T-cell (primary cell): Measurements from ENCODE around the gene BAG2. TPM values are rescaled to one million over a fixed set of nuclear protein-coding genes. Genes with fewer than 3 reads are reported as not detected.

Source experiments
- ATAC-seq, 4 experiments: fragments of 200-7000 bp in 3 of 4; fragments of 150-1000 bp in 1 of 4; cut with Tn5 transposase; replicated peaks in 1 of 4; 1 replicate in 3 of 4; 2 replicates in 1 of 4; pipeline ENCODE4 v1.10.0; 2021; ENCODE audit warnings: moderate library complexity in 3 of 4, mild to moderate bottlenecking in 2 of 4, moderate number of reproducible peaks in 1 of 4
- CTCF ChIA-PET, 2 donors: fragments of 300-600 bp; sonication (Branson Sonifier 250); formaldehyde crosslinking; loops; one replicate each; lab custom pipeline; 2022; ENCODE audit warnings: antibody characterized with exemption in 2 of 2; lab: Charles Lee
- POLR2A ChIA-PET, 2 donors: fragments of 300-600 bp; sonication (Branson Sonifier 250); formaldehyde crosslinking; loops; one replicate each; lab custom pipeline; 2022; ENCODE audit warnings: antibody characterized with exemption in 2 of 2; lab: Charles Lee
- DNase-seq, 35 experiments: peaks; one replicate each; pipeline versions ENCODE4 v3.0.0 to v3.0.0-alpha.2; 2013 to 2023
- H3K27ac ChIP-seq: one replicate; pipeline ENCODE4 v1.5.1; 2013; ENCODE audit warnings: low read length
- H3K27me3 ChIP-seq, 2 experiments: replicated peaks in 1 of 2; 1 replicate in 1 of 2; 2 replicates in 1 of 2; pipeline versions ENCODE4 v1.6.1 to v1.7.0; 2013; ENCODE audit warnings: low read length in 1 of 2, mixed read lengths in 1 of 2; ENCODE audit not compliant: control insufficient read depth in 2 of 2, insufficient read depth in 2 of 2; ENCODE audit errors: extremely low read depth in 1 of 2
- H3K36me3 ChIP-seq, 2 donors: 1 replicate in 1 of 2; 2 replicates in 1 of 2; pipeline versions ENCODE4 v1.6.1 to v1.7.0; 2013; ENCODE audit warnings: low read length in 1 of 2; ENCODE audit not compliant: control insufficient read depth in 2 of 2, insufficient read depth in 1 of 2; ENCODE audit errors: extremely low read depth in 1 of 2
- H3K4me1 ChIP-seq, 2 experiments: 1 replicate in 1 of 2; 2 replicates in 1 of 2; pipeline versions ENCODE4 v1.6.1 to v1.7.0; 2013; ENCODE audit warnings: low read length in 2 of 2, mixed read lengths in 1 of 2; ENCODE audit not compliant: insufficient read depth in 2 of 2, control insufficient read depth in 1 of 2; ENCODE audit errors: extremely low read depth in 1 of 2
- H3K4me3 ChIP-seq, 2 donors: 1 replicate in 1 of 2; 2 replicates in 1 of 2; pipeline versions ENCODE4 v1.5.1 to v1.7.0; 2013; ENCODE audit warnings: mild to moderate bottlenecking in 2 of 2, low read length in 1 of 2, moderate library complexity in 1 of 2; ENCODE audit not compliant: control insufficient read depth in 1 of 2; ENCODE audit errors: extremely low read depth in 1 of 2
- H3K9me3 ChIP-seq: 2 replicates; pipeline ENCODE4 v1.7.0; 2013
- H3K27ac Mint-ChIP-seq, 2 donors: one replicate each; pipeline ENCODE4 v1.8.0; 2020 to 2021; ENCODE audit warnings: mild to moderate bottlenecking in 2 of 2, mixed read lengths in 2 of 2
- H3K27me3 Mint-ChIP-seq, 2 donors: one replicate each; pipeline ENCODE4 v1.8.0; 2021 to 2022; ENCODE audit warnings: mixed read lengths in 2 of 2
- H3K36me3 Mint-ChIP-seq: one replicate; pipeline ENCODE4 v1.8.0; 2021; ENCODE audit warnings: mixed read lengths
- H3K4me1 Mint-ChIP-seq, 3 donors: one replicate each; pipeline ENCODE4 v1.8.0; 2020 to 2022; ENCODE audit warnings: mixed read lengths in 3 of 3, mild to moderate bottlenecking in 1 of 3
- H3K4me3 Mint-ChIP-seq, 3 donors: one replicate each; pipeline ENCODE4 v1.8.0; 2020 to 2022; ENCODE audit warnings: mild to moderate bottlenecking in 3 of 3, mixed read lengths in 3 of 3, moderate library complexity in 3 of 3
- H3K9me3 Mint-ChIP-seq, 3 donors: one replicate each; pipeline ENCODE4 v1.8.0; 2020 to 2022; ENCODE audit warnings: mixed read lengths in 3 of 3
- WGBS: methylation state at CpG from one replicate; pipeline ENCODE4 v1.1.5; 2013; ENCODE audit warnings: missing lambda C conversion rate; ENCODE audit not compliant: insufficient coverage; 5-methylcytosine and 5-hydroxymethylcytosine counted together
- total RNA-seq, 35 experiments: library from RNA in 6 of 35; stranded (reverse) in 6 of 35; fragments of 120-200 nt in 1 of 35; gene quantifications; one replicate each; pipeline versions ENCODE4 v1.2.1 to v1.2.4 and lab custom pipeline; 2013 to 2026

BAG2 gene
- total RNA-seq, 5 donors from 2014 or later (not counting 1 experiment from before 2014, with no cell fraction given) = 3.2 to 5.1 (median 3.9) TPM

- DNase-seq (no peak), ATAC-seq (no peak)
- ChIA-PET CTCF (interaction anchor here in 1 of 2 donors (0.7 kb wide), 1 partner anchor 108 kb away, joined by 3 read pairs; no protein-coding TSS in a partner anchor), POLR2A (no interaction called here)
- Mint-ChIP-seq H3K27ac (no peak overlapping the region), H3K27me3 (peaks cover 4 to 16% of the 10 kb centered on the region in 2 donors), H3K4me1 (peaks cover 21 to 38% (median 22%) of the 10 kb centered on the region in 3 donors), H3K4me3 (peak overlapping the region in 1 of 3 donors; percentile 61), H3K36me3 (no peaks in the 10 kb centered on the region), H3K9me3 (peaks cover 0 to 9% (median 4%) of the 10 kb centered on the region in 3 donors)
- WGBS = no CpG with 5 or more reads among the region's 1 CpG
- H3K36me3 ChIP-seq = no peaks in the 10 kb centered on the region
- H3K4me3 ChIP-seq = no peak overlapping the region
- H3K4me1 ChIP-seq = peaks cover 4 to 9% of the 10 kb centered on the region in 2 experiments
- peaks cover 0 to 3% of the 10 kb centered on the region in 2 experiments for H3K27me3 ChIP-seq
- H3K9me3 ChIP-seq = no peaks in the 10 kb centered on the region
- no peak overlapping the region for H3K27ac ChIP-seq
These were observed 43.1 kb downstream of the BAG2 start for GRCh38 chr6:57215260-57215659.

- ChIA-PET POLR2A (interaction anchor here (0.7 kb wide), 2 partner anchors 9 to 89 kb away, joined by 4 to 5 read pairs; no protein-coding TSS in a partner anchor), CTCF (no interaction called here)
- no peak overlapping the region for H3K27ac ChIP-seq
- H3K27me3 Mint-ChIP-seq = peaks cover 8 to 19% of the 10 kb centered on the region in 2 donors
- WGBS = 100% methylated on average over 2 of the region's 7 CpGs
- peaks cover 0 to 9% (median 4%) of the 10 kb centered on the region in 3 donors for H3K9me3 Mint-ChIP-seq
- H3K27ac Mint-ChIP-seq = no peak overlapping the region
- peaks cover 25 to 38% (median 26%) of the 10 kb centered on the region in 3 donors for H3K4me1 Mint-ChIP-seq
- no peak overlapping the region for H3K4me3 Mint-ChIP-seq
- no peaks in the 10 kb centered on the region for H3K36me3 Mint-ChIP-seq
- H3K27me3 ChIP-seq = peaks cover 0 to 7% of the 10 kb centered on the region in 2 experiments
- no peak overlapping the region for H3K4me3 ChIP-seq
- DNase-seq = no peak
- H3K36me3 ChIP-seq = no peaks in the 10 kb centered on the region
- no peaks in the 10 kb centered on the region for H3K9me3 ChIP-seq
- H3K4me1 ChIP-seq = peaks cover 8 to 13% of the 10 kb centered on the region in 2 experiments
- no peak for ATAC-seq
These were observed 44.3 kb downstream of the BAG2 start for GRCh38 chr6:57216235-57217101.

DNA sequence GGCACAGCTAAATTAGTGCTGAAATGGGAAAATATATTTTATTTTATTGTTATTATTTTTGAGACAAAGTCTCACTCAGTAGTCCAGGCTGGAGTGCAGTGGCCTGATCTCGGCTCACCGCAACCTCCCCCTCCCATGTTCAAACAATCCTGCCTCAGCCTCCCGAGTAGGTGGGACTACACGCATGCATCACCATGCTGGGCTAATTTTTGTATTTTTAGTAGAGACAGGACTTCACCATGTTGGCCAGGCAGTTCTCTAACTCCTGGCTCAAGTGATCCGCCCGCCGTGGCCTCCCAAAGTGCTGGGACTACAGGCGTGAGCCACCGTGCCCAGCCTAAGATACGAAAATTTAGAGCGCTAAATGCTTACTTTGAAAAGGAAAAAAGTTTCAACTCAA is 45.1 kb downstream of the BAG2 start:
- peaks cover 8 to 16% of the 10 kb centered on the region in 2 experiments for H3K4me1 ChIP-seq
- H3K27me3 ChIP-seq = peaks cover 0 to 9% of the 10 kb centered on the region in 2 experiments
- H3K9me3 ChIP-seq = no peaks in the 10 kb centered on the region
- DNase-seq = no peak
- no peaks in the 10 kb centered on the region for H3K36me3 Mint-ChIP-seq
- ATAC-seq = no peak
- peaks cover 8 to 22% of the 10 kb centered on the region in 2 donors for H3K27me3 Mint-ChIP-seq
- H3K36me3 ChIP-seq = no peaks in the 10 kb centered on the region
- ChIA-PET CTCF (no interaction called here), POLR2A (interaction anchor here (0.7 kb wide), 2 partner anchors 8 to 88 kb away, joined by 4 to 5 read pairs; no protein-coding TSS in a partner anchor)
- H3K9me3 Mint-ChIP-seq = peaks cover 0 to 9% (median 4%) of the 10 kb centered on the region in 3 donors
- no CpG with 5 or more reads among the region's 11 CpGs for WGBS
- H3K27ac ChIP-seq = no peak overlapping the region
- no peak overlapping the region for H3K4me3 ChIP-seq
- H3K4me3 Mint-ChIP-seq = no peak overlapping the region
- H3K4me1 Mint-ChIP-seq = peaks cover 25 to 42% (median 28%) of the 10 kb centered on the region in 3 donors
- no peak overlapping the region for H3K27ac Mint-ChIP-seq

GRCh38 chr6:57220083-57220703 is 48.1 kb downstream of the BAG2 start:
- Histone ChIP-seq H3K4me3 (no peak overlapping the region), H3K27me3 (peaks cover 0 to 9% of the 10 kb centered on the region in 2 experiments), H3K36me3 (no peaks in the 10 kb centered on the region), H3K9me3 (no peaks in the 10 kb centered on the region), H3K4me1 (peaks cover 8% of the 10 kb centered on the region in 2 experiments), H3K27ac (no peak overlapping the region)
- H3K27ac Mint-ChIP-seq = no peak overlapping the region
- WGBS = no CpG with 5 or more reads among the region's 2 CpGs
- H3K4me1 Mint-ChIP-seq = peaks cover 12 to 27% (median 14%) of the 10 kb centered on the region in 3 donors
- DNase-seq (no peak), ATAC-seq (no peak)
- peaks cover 0 to 5% (median under 1%) of the 10 kb centered on the region in 3 donors for H3K9me3 Mint-ChIP-seq
- H3K27me3 Mint-ChIP-seq = peaks cover 14 to 28% of the 10 kb centered on the region in 2 donors
- H3K36me3 Mint-ChIP-seq = no peaks in the 10 kb centered on the region
- CTCF ChIA-PET = no interaction called here
- peak overlapping the region; percentile 28 to 63 (median 34) for H3K4me3 Mint-ChIP-seq
- POLR2A ChIA-PET = no interaction called here

GRCh38 chr6:57221191-57221935 is 49.2 kb downstream of the BAG2 start:
- H3K4me1 Mint-ChIP-seq = peaks cover 8 to 17% (median 10%) of the 10 kb centered on the region in 3 donors
- peak overlapping the region; percentile 77 to 91 for H3K4me3 ChIP-seq
- H3K9me3 Mint-ChIP-seq = no peaks in the 10 kb centered on the region
- peak overlapping the region; percentile 89 to 97 (median 91) for H3K4me3 Mint-ChIP-seq
- peak overlapping the region in 1 of 2 donors; percentile 60 for H3K27ac Mint-ChIP-seq
- POLR2A ChIA-PET = no interaction called here
- CTCF ChIA-PET = interaction anchor here (0.6 to 1.3 kb wide), 4 partner anchors 45 to 125 kb away, joined by 3 to 8 read pairs (median 4); no protein-coding TSS in a partner anchor
- ATAC-seq = peak; percentile 32 to 64 (median 54)
- 0% methylated on average over 24 of the region's 38 CpGs for WGBS
- peaks cover 14 to 30% of the 10 kb centered on the region in 2 donors for H3K27me3 Mint-ChIP-seq
- H3K9me3 ChIP-seq = no peaks in the 10 kb centered on the region
- H3K27ac ChIP-seq = no peak overlapping the region
- H3K4me1 ChIP-seq = peaks cover 8% of the 10 kb centered on the region in 2 experiments
- no peaks in the 10 kb centered on the region for H3K36me3 ChIP-seq
- H3K27me3 ChIP-seq = peaks cover 0 to 9% of the 10 kb centered on the region in 2 experiments
- peak in 27 of 35 experiments; percentile 4 to 57 (median 21) for DNase-seq
- no peaks in the 10 kb centered on the region for H3K36me3 Mint-ChIP-seq
